A204.1 (cell line): ENCODE measurements around the gene SKAP1.
"Not testable (repeated sequence)": the region's sequence is repeated elsewhere in the genome, so short reads cannot be mapped to it uniquely, and the experiment has no call there.

ENCODE experiments used
- FAIRE-seq: peaks from 2 replicates; lab custom pipeline; 2012; peaks lifted over from hg19 to GRCh38; lab: Jason Lieb, UNC

SKAP1 gene

GRCh38 chr17:48368352-48368908 is 61.6 kb downstream of the SKAP1 start:
- no peak for FAIRE-seq

- no peak for FAIRE-seq
Measured at GRCh38 chr17:48363161-48363560, 66.9 kb downstream of the SKAP1 start.

- not testable (repeated sequence) for FAIRE-seq
Measured at GRCh38 chr17:48360861-48361633, 69.0 kb downstream of the SKAP1 start.

- no peak for FAIRE-seq
Measured at GRCh38 chr17:48357779-48358602, 72.0 kb downstream of the SKAP1 start.

- FAIRE-seq, result no peak
Measured at GRCh38 chr17:48356866-48357265, 73.1 kb downstream of the SKAP1 start.

- no peak for FAIRE-seq
Measured at GRCh38 chr17:48352630-48353029, 77.4 kb downstream of the SKAP1 start.

GRCh38 chr17:48351911-48352332 is 78.1 kb downstream of the SKAP1 start:
- FAIRE-seq, result peak; percentile 86

GRCh38 chr17:48348352-48348751 is 81.7 kb downstream of the SKAP1 start:
- FAIRE-seq, result no peak

- FAIRE-seq, result no peak
Measured at GRCh38 chr17:48347177-48347576, 82.8 kb downstream of the SKAP1 start.

- FAIRE-seq, result no peak
Measured at GRCh38 chr17:48344251-48344650, 85.8 kb downstream of the SKAP1 start.

- FAIRE-seq, result no peak
Measured at GRCh38 chr17:48340916-48341315, 89.1 kb downstream of the SKAP1 start.

- no peak for FAIRE-seq
Measured at GRCh38 chr17:48338720-48339119, 91.3 kb downstream of the SKAP1 start.

GRCh38 chr17:48337903-48338302 is 92.1 kb downstream of the SKAP1 start:
- not testable (repeated sequence) for FAIRE-seq

GRCh38 chr17:48336986-48337385 is 93.0 kb downstream of the SKAP1 start:
- FAIRE-seq, result no peak

- FAIRE-seq, result peak; percentile 98
Measured at GRCh38 chr17:48335858-48336500, 94.0 kb downstream of the SKAP1 start.

- FAIRE-seq, result no peak
Measured at GRCh38 chr17:48335146-48335784, 94.7 kb downstream of the SKAP1 start.

- no peak for FAIRE-seq
Measured at GRCh38 chr17:48333034-48333530, 96.9 kb downstream of the SKAP1 start.

- FAIRE-seq, result no peak
Measured at GRCh38 chr17:48330887-48331286, 99.1 kb downstream of the SKAP1 start.

- FAIRE-seq, result no peak
Measured at GRCh38 chr17:48330421-48330820, 99.6 kb downstream of the SKAP1 start.

GRCh38 chr17:48328457-48328856 is 101.6 kb downstream of the SKAP1 start:
- no peak for FAIRE-seq

GRCh38 chr17:48326310-48326709 is 103.7 kb downstream of the SKAP1 start:
- FAIRE-seq, result no peak

GRCh38 chr17:48322060-48322459 is 108.0 kb downstream of the SKAP1 start:
- FAIRE-seq, result peak; percentile 68
